Right lobe of liver (tissue), 6 donors: ENCODE data around the gene GPAT3. TPM values are rescaled to one million over a fixed set of nuclear protein-coding genes. Genes with fewer than 3 reads are reported as not detected.
A peak's percentile ranks its signal among the peaks of the same experiment; 100 is the strongest.

ENCODE experiments used
- ATAC-seq, 4 donors: fragments of 200-7000 bp; cut with Tn5 transposase; one replicate each; pipeline ENCODE4 v1.9.1; 2020; ENCODE audit warnings: mild to moderate bottlenecking in 4 of 4, moderate library complexity in 4 of 4
- DNase-seq, 3 donors: peaks; one replicate each; pipeline ENCODE4 v3.0.0-alpha.2; 2020
- H3K27ac ChIP-seq, 3 donors: fragments of 200-600 bp; one replicate each; pipeline ENCODE4 v1.8.0; 2022
- H3K27me3 ChIP-seq, 2 donors: fragments of 200-600 bp; one replicate each; pipeline ENCODE4 v1.8.0; 2022
- H3K36me3 ChIP-seq, 4 donors: fragments of 200-600 bp; sonication (generic) in 1 of 4; one replicate each; pipeline versions ENCODE4 v1.5.1 to v1.8.0; 2017 to 2022; ENCODE audit warnings: control low read depth in 1 of 4
- H3K4me1 ChIP-seq, 4 donors: fragments of 200-600 bp; sonication (generic) in 1 of 4; one replicate each; pipeline versions ENCODE4 v1.5.1 to v1.8.0; 2017 to 2022; ENCODE audit warnings: control low read depth in 1 of 4
- H3K4me3 ChIP-seq, 3 donors: fragments of 200-600 bp; one replicate each; pipeline ENCODE4 v1.8.0; 2022
- H3K9me3 ChIP-seq, 4 donors: fragments of 200-600 bp; sonication (generic) in 1 of 4; one replicate each; pipeline versions ENCODE4 v1.5.1 to v1.8.0; 2017 to 2022; ENCODE audit warnings: control low read depth in 1 of 4
- CTCF ChIP-seq, 4 donors: fragments of 200-600 bp in 3 of 4; fragments of 450-650 bp in 1 of 4; IDR thresholded peaks; one replicate each; pipeline versions ENCODE4 v1.5.1 to v1.8.0; 2016 to 2022; ENCODE audit warnings: antibody characterized with exemption in 4 of 4, mild to moderate bottlenecking in 2 of 4
- POLR2A ChIP-seq: fragments of 450-650 bp; IDR thresholded peaks from one replicate; pipeline ENCODE4 v1.6.1; 2017; ENCODE audit warnings: antibody characterized with exemption, mild to moderate bottlenecking
- WGBS: methylation state at CpG from one replicate; pipeline ENCODE4 v1.1.6; 2018; ENCODE audit warnings: low coverage, low lambda C conversion rate; ENCODE audit not compliant: insufficient coverage; ENCODE audit errors: missing lambda C conversion rate; 5-methylcytosine and 5-hydroxymethylcytosine counted together
- intact Hi-C, 2 donors: fragments of 100-400 bp; cut with DNase I; formaldehyde crosslinking; loops; one replicate each; pipeline versions ENCODE4 v1.11.2 to v1.14.1; 2022
- total RNA-seq, 6 experiments: library from RNA; depleted of rRNA in 2 of 6; stranded (reverse); fragments of >200 nt in 2 of 6; fragmentation: NEBNext Ultra II Directional in 3 of 6; extraction: Animal tissue kit (Norgen Biotek cat#: 25700) in 3 of 6; gene quantifications; one replicate each; pipeline versions ENCODE4 v1.1.0 to v1.2.4, GENCODE V29; 2016 to 2023
- donor health status: DM: no; HTN: yes; CAD: no.
- donor health status: DM: no; HTN: no; CAD: no.
- donor health status: DM: no; HTN: no; CAD: no.
- donor health status: DM: no; HTN: yes; CAD: no.
- donor health status: DM: no; HTN: yes; CAD: no.

The GPAT3 gene
- total RNA-seq, 6 experiments from 2014 or later, result 5.1 to 9.0 (median 5.7) TPM

GRCh38 chr4:83604321-83604720, 68.4 kb downstream of the GPAT3 start:
- no peaks in the 10 kb centered on the region for H3K36me3 ChIP-seq
- 75% methylated on average over 2 of the region's 2 CpGs for WGBS
- intact Hi-C loops, result no loop called here
- ATAC-seq, result peak in 1 of 4 donors; percentile 41
- no peaks in the 10 kb centered on the region for H3K9me3 ChIP-seq
- no peaks in the 10 kb centered on the region for H3K27me3 ChIP-seq
- no peak for DNase-seq
- no peak overlapping the region for H3K4me3 ChIP-seq
- TF ChIP-seq CTCF (IDR thresholded peaks at IDR 0.05), result no peak
- peaks cover 0 to 15% (median 5%) of the 10 kb centered on the region in 4 donors for H3K4me1 ChIP-seq
- H3K27ac ChIP-seq, result no peak overlapping the region

GRCh38 chr4:83605210-83605609, 69.3 kb downstream of the GPAT3 start:
- Histone ChIP-seq H3K4me1 (peaks cover 0 to 15% (median 5%) of the 10 kb centered on the region in 4 donors), H3K4me3 (no peak overlapping the region), H3K27me3 (no peaks in the 10 kb centered on the region), H3K27ac (no peak overlapping the region), H3K36me3 (no peaks in the 10 kb centered on the region), H3K9me3 (no peaks in the 10 kb centered on the region)
- ATAC-seq (no peak), DNase-seq (no peak)
- intact Hi-C loops, result no loop called here
- TF ChIP-seq CTCF (IDR thresholded peaks at IDR 0.05) (no peak), POLR2A (no peak)
- WGBS, result 76% methylated on average over 3 of the region's 3 CpGs

GRCh38 chr4:83605744-83606172, 69.8 kb downstream of the GPAT3 start:
- H3K4me1 ChIP-seq, result peaks cover 0 to 15% (median 5%) of the 10 kb centered on the region in 4 donors
- H3K9me3 ChIP-seq, result no peaks in the 10 kb centered on the region
- no peaks in the 10 kb centered on the region for H3K27me3 ChIP-seq
- no peak for TF ChIP-seq POLR2A
- TF ChIP-seq CTCF (IDR thresholded peaks at IDR 0.05), result no peak
- no peak for DNase-seq
- WGBS, result 36% methylated on average over 3 of the region's 3 CpGs
- intact Hi-C loops, result no loop called here
- ATAC-seq, result peak; percentile 70 to 88 (median 76)
- H3K4me3 ChIP-seq, result no peak overlapping the region
- H3K36me3 ChIP-seq, result no peaks in the 10 kb centered on the region
- H3K27ac ChIP-seq, result no peak overlapping the region

- H3K27me3 ChIP-seq, result no peaks in the 10 kb centered on the region
Observed at GRCh38 chr4:83606460-83606859, 70.6 kb downstream of the GPAT3 start.

More at GRCh38 chr4:83606460-83606859, 70.6 kb downstream of the GPAT3 start:
- ATAC-seq (peak in 1 of 4 donors; percentile 22), DNase-seq (no peak)
- no peak overlapping the region for H3K4me3 ChIP-seq
- no peaks in the 10 kb centered on the region for H3K36me3 ChIP-seq
- H3K27ac ChIP-seq, result no peak overlapping the region
- no peaks in the 10 kb centered on the region for H3K9me3 ChIP-seq
- TF ChIP-seq POLR2A, result no peak
- no peak for TF ChIP-seq CTCF (IDR thresholded peaks at IDR 0.05)
- intact Hi-C loops, result no loop called here
- peaks cover 0 to 15% (median 5%) of the 10 kb centered on the region in 4 donors for H3K4me1 ChIP-seq
